Cerebellar cortex (tissue), 1 donor: Measurements from ENCODE around the gene BRSK1.

Experiments used
- DNase-seq: peaks from one replicate; pipeline ENCODE4 v3.0.0-alpha.2; 2015; ENCODE audit warnings: low spot score

BRSK1 gene

GRCh38 chr19:55353356-55353802 is 69.6 kb downstream of the BRSK1 start:
- DNase-seq: no peak

GRCh38 chr19:55353803-55354697 is 70.3 kb downstream of the BRSK1 start:
- DNase-seq: peak; percentile 49

GRCh38 chr19:55354698-55355212 is 71.0 kb downstream of the BRSK1 start, which contains the start of gene COX6B2:
Gene COX6B2, minus strand, starts transcription at chr19:55354719. Its CDS starts 198 bp downstream, at chr19:55354521.
- no peak for DNase-seq

- DNase-seq: peak; percentile 33
Observed at GRCh38 chr19:55355213-55355821, 71.5 kb downstream of the BRSK1 start.

GRCh38 chr19:55358493-55358892 is 74.7 kb downstream of the BRSK1 start:
- DNase-seq: no peak

- DNase-seq: no peak
Observed at GRCh38 chr19:55358943-55359908, 75.4 kb downstream of the BRSK1 start.

GRCh38 chr19:55360902-55361301 is 77.1 kb downstream of the BRSK1 start:
- DNase-seq: no peak
